GM19193 (cell line): ENCODE data around the gene TSPY1.
"Not testable (repeated sequence)": the region's sequence is repeated elsewhere in the genome, so short reads cannot be mapped to it uniquely, and the experiment has no call there.

ENCODE experiments used
- POLR2A ChIP-seq: IDR thresholded peaks from 4 replicates; pipeline ENCODE4 v1.6.1; 2011; ENCODE audit not compliant: insufficient read depth, insufficient read length; ENCODE audit errors: extremely low read depth

TSPY1 gene, protein sequence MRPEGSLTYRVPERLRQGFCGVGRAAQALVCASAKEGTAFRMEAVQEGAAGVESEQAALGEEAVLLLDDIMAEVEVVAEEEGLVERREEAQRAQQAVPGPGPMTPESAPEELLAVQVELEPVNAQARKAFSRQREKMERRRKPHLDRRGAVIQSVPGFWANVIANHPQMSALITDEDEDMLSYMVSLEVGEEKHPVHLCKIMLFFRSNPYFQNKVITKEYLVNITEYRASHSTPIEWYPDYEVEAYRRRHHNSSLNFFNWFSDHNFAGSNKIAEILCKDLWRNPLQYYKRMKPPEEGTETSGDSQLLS

DNA sequence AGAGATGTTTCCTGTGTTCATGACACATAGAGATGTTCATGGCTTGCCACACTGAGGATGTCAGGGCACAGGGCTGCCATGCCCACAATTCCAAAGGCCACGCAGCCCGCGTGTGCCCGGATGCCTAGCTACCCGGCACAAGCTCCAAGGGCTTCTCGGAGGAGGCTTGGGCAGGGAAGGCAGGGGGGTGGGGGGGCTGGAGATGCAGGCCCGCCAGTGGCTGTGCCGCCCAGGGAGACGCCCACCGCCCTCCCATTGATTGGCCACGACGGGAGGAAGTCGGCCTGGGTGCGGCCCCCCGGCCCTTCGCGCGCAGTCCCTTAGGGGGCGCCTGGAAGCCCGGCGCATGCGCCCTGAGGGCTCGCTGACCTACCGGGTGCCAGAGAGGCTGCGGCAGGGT lies at the start of gene TSPY1:
Gene TSPY1 (plus strand): TSS at position 301 of the 400 bp plus-strand sequence. CDS start 46 bp downstream, at position 347.
- not testable (repeated sequence) for TF ChIP-seq POLR2A

DNA sequence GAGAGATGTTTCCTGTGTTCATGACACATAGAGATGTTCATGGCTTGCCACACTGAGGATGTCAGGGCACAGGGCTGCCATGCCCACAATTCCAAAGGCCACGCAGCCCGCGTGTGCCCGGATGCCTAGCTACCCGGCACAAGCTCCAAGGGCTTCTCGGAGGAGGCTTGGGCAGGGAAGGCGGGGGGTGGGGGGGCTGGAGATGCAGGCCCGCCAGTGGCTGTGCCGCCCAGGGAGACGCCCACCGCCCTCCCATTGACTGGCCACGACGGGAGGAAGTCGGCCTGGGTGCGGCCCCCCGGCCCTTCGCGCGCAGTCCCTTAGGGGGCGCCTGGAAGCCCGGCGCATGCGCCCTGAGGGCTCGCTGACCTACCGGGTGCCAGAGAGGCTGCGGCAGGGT lies 20.2 kb downstream of the TSPY1 start, which contains the start of gene TSPY9:
Gene TSPY9 (plus strand): TSS at position 301 of the 400 bp plus-strand sequence. CDS start 46 bp downstream, at position 347.
- not testable (repeated sequence) for TF ChIP-seq POLR2A
